Naive B cell (primary cell): Measurements from ENCODE around the gene MRPS7. TPM values are rescaled to one million over a fixed set of nuclear protein-coding genes. Genes with fewer than 3 reads are reported as not detected.

Source experiments
- ATAC-seq, 2 donors: fragments of 150-1000 bp; cut with Tn5 transposase; 2 replicates each; pipeline ENCODE4 v1.10.0; 2021; ENCODE audit warnings: low read depth in 2 of 2, mild to moderate bottlenecking in 2 of 2, moderate library complexity in 2 of 2
- DNase-seq: peaks from one replicate; pipeline ENCODE4 v3.0.0; 2022
- H3K27ac Mint-ChIP-seq, 6 donors: one replicate each; pipeline ENCODE4 v1.8.0; 2020 to 2022; ENCODE audit warnings: mild to moderate bottlenecking in 6 of 6, mixed read lengths in 6 of 6, moderate library complexity in 5 of 6, inconsistent platforms in 2 of 6
- H3K27me3 Mint-ChIP-seq, 3 donors: one replicate each; pipeline ENCODE4 v1.8.0; 2021 to 2022; ENCODE audit warnings: mixed read lengths in 3 of 3, mild to moderate bottlenecking in 1 of 3
- H3K36me3 Mint-ChIP-seq, 2 donors: one replicate each; pipeline ENCODE4 v1.8.0; 2020 to 2022; ENCODE audit warnings: mixed read lengths in 2 of 2, inconsistent platforms in 1 of 2, mild to moderate bottlenecking in 1 of 2
- H3K4me1 Mint-ChIP-seq, 3 donors: one replicate each; pipeline ENCODE4 v1.8.0; 2020 to 2022; ENCODE audit warnings: mixed read lengths in 3 of 3, inconsistent platforms in 1 of 3, mild to moderate bottlenecking in 1 of 3, moderate library complexity in 1 of 3
- H3K4me3 Mint-ChIP-seq, 8 donors: one replicate each; pipeline ENCODE4 v1.8.0; 2020 to 2022; ENCODE audit warnings: mild to moderate bottlenecking in 8 of 8, mixed read lengths in 8 of 8, moderate library complexity in 8 of 8, inconsistent platforms in 2 of 8
- H3K9me3 Mint-ChIP-seq, 7 donors: one replicate each; pipeline ENCODE4 v1.8.0; 2020 to 2022; ENCODE audit warnings: mixed read lengths in 7 of 7, mild to moderate bottlenecking in 5 of 7, inconsistent platforms in 2 of 7, moderate library complexity in 1 of 7
- polyA plus RNA-seq, 6 donors: library from polyadenylated mRNA; unstranded; fragments of 300-500 nt; fragmentation: Illumina TruSeq; gene quantifications; one replicate each; pipeline ENCODE4 v1.2.3, GENCODE V29; 2021; ENCODE audit warnings: low read depth in 6 of 6

The MRPS7 gene
- 100 to 1,000 TPM in 1 of 6 donors, 10 to 100 TPM in 5; 70.1 to 103 (median 94.4) TPM for polyA plus RNA-seq

DNA sequence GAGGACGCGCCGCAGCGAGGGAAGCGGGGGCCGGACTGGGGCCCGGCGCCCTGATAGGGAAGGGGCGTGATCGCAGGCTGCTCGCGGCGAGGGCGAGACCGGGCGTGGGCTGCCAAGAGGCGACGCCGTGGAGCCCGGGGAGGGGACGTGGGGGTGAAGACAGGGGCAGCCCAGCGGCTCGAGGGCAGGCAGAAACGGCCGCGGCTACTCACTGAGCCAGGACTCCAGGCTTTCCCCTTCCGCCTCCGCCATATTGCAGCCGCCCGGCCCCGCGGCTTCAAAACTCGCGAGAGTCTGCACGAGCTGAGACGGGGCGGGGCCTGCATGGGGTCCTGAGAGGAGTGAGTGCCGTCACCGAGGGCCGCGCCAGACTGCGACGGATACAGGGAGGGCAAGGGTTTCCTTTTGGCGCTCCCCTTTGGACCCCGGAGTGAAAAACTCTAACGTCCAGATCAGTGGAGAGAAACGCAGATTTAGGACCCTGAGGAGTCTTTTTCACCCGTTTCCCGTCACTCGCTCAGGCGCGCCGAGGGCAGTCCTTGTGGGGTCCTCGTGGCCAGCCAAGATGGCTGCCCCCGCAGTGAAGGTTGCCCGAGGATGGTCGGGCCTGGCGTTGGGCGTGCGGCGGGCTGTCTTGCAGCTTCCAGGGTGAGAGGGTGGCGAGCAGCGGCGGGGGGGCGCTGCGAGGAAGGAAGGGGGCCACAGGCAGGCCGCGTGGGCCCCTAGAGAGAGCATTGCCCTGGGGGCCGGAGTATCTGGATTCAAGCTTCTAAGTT, at the start of gene MRPS7, which contains the start of gene GGA3:
TSS of gene MRPS7 (plus strand) at position 544 of the 776 bp plus-strand sequence. CDS start at position 566, 22 bp downstream.
TSS of gene GGA3 (minus strand) at position 271 of the 776 bp plus-strand sequence. CDS start at position 252, 19 bp downstream.
- H3K36me3 Mint-ChIP-seq, result peaks cover 0 to 4% of the 10 kb centered on the region in 2 donors

DNA sequence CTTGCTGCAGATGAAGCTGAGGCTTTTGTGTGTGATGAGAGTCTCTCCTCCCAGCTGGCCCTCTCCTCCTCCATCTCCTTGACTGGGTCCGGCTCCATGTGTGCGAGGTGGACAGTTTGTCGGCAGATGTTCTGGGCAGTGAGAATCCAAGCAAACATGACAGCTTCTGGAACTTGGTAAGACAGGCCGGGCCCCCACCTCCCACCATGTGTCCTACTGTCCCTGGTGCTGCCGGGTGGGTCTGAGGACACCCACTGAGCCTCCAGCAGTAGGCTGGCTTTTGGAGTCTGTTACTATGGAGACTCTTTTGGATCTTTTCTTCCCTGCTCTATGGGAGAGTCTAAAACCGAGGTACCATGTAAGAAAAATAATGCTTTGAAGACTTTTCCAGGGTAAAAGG, 43.5 kb upstream of the MRPS7 start:
- Mint-ChIP-seq H3K4me1 (peaks cover 0 to 5% (median 3%) of the 10 kb centered on the region in 3 donors), H3K36me3 (peaks cover 13 to 16% of the 10 kb centered on the region in 2 donors), H3K27ac (peak overlapping the region in 1 of 6 donors; percentile 15), H3K9me3 (no peaks in the 10 kb centered on the region), H3K4me3 (no peak overlapping the region), H3K27me3 (no peaks in the 10 kb centered on the region)
- DNase-seq, result no peak
- no peak for ATAC-seq

More for the DNA sequence above, at the start of gene MRPS7, which contains the start of gene GGA3:
- H3K27me3 Mint-ChIP-seq, result no peaks in the 10 kb centered on the region
- peak within 1 kb of the TSS; percentile 93 to 100 (median 98) for H3K4me3 Mint-ChIP-seq
- H3K4me1 Mint-ChIP-seq, result peaks cover 36 to 65% (median 63%) of the 10 kb centered on the region in 3 donors
- DNase-seq (peak; percentile 96), ATAC-seq (peak; percentile 89 to 94)
- H3K9me3 Mint-ChIP-seq, result no peaks in the 10 kb centered on the region
- peak within 1 kb of the TSS; percentile 100 for H3K27ac Mint-ChIP-seq

DNA sequence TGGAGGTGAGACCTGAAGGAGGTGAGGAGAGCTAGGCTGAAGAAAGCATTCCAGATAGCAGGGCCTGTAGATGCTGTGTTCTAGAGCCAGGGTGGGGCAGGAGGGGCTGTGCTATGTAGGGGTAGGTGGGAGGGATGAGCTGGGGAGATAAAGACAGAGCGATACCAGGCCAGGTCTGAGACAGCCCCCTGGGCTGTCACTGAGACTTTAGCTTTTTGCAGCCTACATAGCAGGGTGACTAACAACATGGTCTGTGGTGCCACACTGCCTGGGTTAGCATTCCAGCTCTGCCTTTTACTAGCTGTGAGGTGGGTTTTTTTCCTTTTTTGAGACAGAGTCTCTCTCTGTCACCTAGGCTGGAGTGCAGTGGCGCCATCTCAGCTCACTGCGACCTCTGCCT, 41.9 kb upstream of the MRPS7 start:
- DNase-seq (no peak), ATAC-seq (no peak)
- no peaks in the 10 kb centered on the region for H3K27me3 Mint-ChIP-seq
- no peak overlapping the region for H3K4me3 Mint-ChIP-seq
- peak overlapping the region in 1 of 6 donors; percentile 89 for H3K27ac Mint-ChIP-seq
- peaks cover 0 to 5% (median 3%) of the 10 kb centered on the region in 3 donors for H3K4me1 Mint-ChIP-seq
- H3K9me3 Mint-ChIP-seq, result no peaks in the 10 kb centered on the region
- H3K36me3 Mint-ChIP-seq, result peaks cover 13 to 16% of the 10 kb centered on the region in 2 donors

DNA sequence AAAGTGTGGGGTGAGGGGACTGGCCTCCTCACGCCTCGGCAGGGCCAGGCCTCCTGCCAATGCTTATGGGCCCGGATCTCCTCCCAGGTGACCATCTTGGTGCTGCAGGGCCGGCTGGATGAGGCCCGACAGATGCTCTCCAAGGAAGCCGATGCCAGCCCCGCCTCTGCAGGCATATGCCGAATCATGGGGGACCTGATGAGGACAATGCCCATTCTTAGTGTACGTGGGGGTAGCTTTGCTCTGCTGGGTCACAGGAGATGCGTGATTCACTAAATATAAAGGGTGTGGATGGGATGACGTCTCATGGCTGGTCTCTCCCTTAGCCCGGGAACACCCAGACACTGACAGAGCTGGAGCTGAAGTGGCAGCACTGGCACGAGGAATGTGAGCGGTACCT, 36.7 kb upstream of the MRPS7 start:
- DNase-seq, result no peak
- Mint-ChIP-seq H3K36me3 (peaks cover 0 to 6% of the 10 kb centered on the region in 2 donors), H3K4me3 (no peak overlapping the region), H3K27ac (peak overlapping the region in 1 of 6 donors; percentile 29), H3K4me1 (no peaks in the 10 kb centered on the region), H3K9me3 (no peaks in the 10 kb centered on the region), H3K27me3 (no peaks in the 10 kb centered on the region)
- ATAC-seq, result no peak

DNA sequence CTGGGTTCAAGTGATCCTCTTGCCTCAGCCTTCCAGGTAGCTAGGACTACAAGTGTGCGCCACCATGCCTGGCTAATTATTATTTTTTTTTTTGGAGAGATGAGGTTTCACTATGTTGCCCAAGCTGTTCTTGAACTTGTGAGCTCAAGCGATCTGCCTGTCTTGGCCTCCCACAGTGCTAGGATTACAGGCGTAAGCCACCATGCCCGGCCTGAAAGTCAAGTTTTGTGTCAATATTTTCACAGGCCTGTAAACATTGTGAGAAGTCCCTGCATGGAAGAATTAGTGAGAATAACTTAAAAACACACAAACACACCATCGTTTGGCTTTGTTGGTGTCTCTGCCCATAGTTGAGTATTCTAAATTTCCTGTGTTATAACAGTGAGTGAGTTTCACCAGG, 34.0 kb upstream of the MRPS7 start:
- H3K4me3 Mint-ChIP-seq, result no peak overlapping the region
- peaks cover 5 to 10% of the 10 kb centered on the region in 2 donors for H3K36me3 Mint-ChIP-seq
- H3K27me3 Mint-ChIP-seq, result no peaks in the 10 kb centered on the region
- H3K27ac Mint-ChIP-seq, result no peak overlapping the region
- no peak for DNase-seq
- H3K9me3 Mint-ChIP-seq, result no peaks in the 10 kb centered on the region
- no peak for ATAC-seq
- no peaks in the 10 kb centered on the region for H3K4me1 Mint-ChIP-seq

DNA sequence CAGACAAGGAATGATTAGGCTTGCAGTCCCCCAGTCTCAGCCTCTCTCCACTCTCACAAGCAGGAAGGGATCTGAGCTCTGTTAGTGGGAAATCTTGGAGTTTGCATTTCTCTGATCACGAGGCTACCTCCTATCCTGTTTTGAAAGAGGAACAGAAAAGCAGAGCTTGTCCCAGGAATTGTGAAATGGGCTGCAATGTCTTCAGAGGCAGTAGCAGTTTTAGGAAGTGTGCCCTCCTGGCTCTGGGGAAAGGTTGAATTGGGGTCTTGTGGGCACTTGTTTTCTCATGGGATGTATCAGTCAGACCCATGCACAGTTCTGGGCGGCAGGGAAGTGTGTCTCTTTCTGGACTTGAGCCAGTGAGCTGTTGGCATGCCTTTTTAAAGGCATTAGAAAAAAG, 33.4 kb upstream of the MRPS7 start:
- DNase-seq, result no peak
- no peak for ATAC-seq
- Mint-ChIP-seq H3K27ac (no peak overlapping the region), H3K27me3 (no peaks in the 10 kb centered on the region), H3K4me1 (no peaks in the 10 kb centered on the region), H3K4me3 (no peak overlapping the region), H3K9me3 (no peaks in the 10 kb centered on the region), H3K36me3 (peaks cover 5 to 14% of the 10 kb centered on the region in 2 donors)

DNA sequence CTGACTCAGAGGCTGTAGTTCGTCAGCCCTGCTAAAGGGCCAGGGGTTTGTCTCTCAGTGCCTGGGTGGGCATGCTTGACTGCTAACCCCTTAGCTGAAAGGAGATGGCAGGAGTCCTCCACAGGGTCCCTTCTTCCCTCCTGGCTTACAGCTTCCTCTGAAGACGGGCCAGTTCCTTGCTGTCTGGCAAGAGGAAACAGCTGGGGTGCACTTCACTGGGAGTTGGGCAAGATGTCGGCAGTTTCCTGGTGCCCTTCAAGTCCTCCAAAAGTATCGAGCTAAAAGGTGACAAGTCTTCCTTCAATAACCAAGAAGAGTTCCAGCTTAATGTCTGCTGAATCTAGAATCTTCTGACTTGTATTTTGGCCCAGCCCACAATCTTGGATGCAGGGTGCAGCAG, 32.8 kb upstream of the MRPS7 start:
- H3K36me3 Mint-ChIP-seq, result peaks cover 5 to 14% of the 10 kb centered on the region in 2 donors
- no peaks in the 10 kb centered on the region for H3K4me1 Mint-ChIP-seq
- H3K4me3 Mint-ChIP-seq, result no peak overlapping the region
- no peak overlapping the region for H3K27ac Mint-ChIP-seq
- ATAC-seq (no peak), DNase-seq (no peak)
- H3K9me3 Mint-ChIP-seq, result no peaks in the 10 kb centered on the region
- H3K27me3 Mint-ChIP-seq, result no peaks in the 10 kb centered on the region

DNA sequence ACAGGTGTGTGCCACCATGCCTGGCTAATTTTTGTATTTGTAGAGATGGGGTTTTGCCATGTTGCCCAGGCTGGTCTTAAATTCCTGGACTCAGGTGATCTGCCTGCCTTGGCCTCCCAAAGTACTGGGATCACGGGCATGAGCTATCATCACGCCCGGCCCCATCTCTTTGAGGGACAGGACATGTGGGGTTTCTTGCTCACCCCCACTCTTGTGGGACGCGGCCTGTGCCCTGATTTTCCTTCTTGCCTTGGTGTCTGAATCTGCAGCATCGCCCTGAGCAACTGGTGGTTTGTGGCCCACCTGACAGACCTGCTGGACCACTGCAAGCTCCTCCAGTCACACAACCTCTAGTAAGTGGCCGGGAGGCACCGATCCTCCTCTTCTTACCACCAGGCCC, 30.6 kb upstream of the MRPS7 start:
- Mint-ChIP-seq H3K4me1 (no peaks in the 10 kb centered on the region), H3K36me3 (peaks cover 5 to 26% of the 10 kb centered on the region in 2 donors), H3K27me3 (no peaks in the 10 kb centered on the region), H3K27ac (peak overlapping the region in 1 of 6 donors; percentile 27), H3K9me3 (no peaks in the 10 kb centered on the region), H3K4me3 (no peak overlapping the region)
- ATAC-seq (no peak), DNase-seq (no peak)

DNA sequence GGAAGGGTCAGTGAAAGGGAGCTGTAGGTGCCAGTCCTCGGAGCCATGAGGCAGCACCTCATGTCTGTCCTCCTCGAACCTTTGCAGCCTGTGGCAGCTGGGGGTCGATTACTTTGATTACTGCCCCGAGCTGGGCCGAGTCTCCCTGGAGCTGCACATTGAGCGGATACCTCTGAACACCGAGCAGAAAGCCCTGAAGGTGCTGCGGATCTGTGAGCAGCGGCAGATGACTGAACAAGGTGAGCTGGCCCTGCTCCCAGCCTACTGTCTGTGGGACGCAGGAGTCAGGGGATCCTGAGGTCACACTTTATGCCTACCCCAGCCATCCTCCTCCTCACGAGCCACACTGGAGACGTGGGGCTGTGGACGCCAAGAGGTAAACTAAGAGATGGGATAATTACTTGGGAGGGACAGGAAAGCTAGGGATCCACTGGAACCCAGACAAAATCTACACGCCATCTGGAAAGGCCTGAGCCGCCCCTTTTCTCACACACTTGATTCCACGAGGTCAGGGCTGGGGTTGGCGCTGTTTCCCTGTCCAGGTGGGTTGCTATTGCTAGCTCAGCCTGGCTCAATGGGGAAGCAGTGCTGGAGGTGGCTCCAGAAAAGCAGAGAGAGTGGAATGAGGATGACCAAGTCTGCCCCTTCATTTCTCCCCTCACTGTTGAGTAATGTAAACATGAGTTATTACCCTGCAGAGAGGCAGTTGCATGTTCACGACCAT, 29.8 kb upstream of the MRPS7 start:
- Mint-ChIP-seq H3K4me1 (no peaks in the 10 kb centered on the region), H3K4me3 (no peak overlapping the region), H3K27me3 (no peaks in the 10 kb centered on the region), H3K36me3 (peaks cover 5 to 26% of the 10 kb centered on the region in 2 donors), H3K9me3 (no peaks in the 10 kb centered on the region), H3K27ac (peak overlapping the region in 1 of 6 donors; percentile 71)
- DNase-seq (no peak), ATAC-seq (no peak)

DNA sequence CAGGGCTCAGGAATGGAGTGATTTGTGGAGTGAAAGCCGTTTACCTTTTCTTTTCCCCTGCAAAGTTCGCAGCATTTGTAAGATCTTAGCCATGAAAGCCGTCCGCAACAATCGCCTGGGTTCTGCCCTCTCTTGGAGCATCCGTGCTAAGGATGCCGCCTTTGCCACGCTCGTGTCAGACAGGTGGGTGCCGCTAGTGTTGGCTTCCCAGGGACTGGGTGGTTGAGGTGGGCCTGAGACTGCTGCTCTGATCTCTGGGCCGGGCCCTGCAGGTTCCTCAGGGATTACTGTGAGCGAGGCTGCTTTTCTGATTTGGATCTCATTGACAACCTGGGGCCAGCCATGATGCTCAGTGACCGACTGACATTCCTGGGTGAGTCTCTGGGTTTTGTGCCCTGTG, 28.9 kb upstream of the MRPS7 start:
- DNase-seq (no peak), ATAC-seq (no peak)
- H3K4me1 Mint-ChIP-seq, result no peaks in the 10 kb centered on the region
- H3K36me3 Mint-ChIP-seq, result peaks cover 5 to 26% of the 10 kb centered on the region in 2 donors
- H3K27me3 Mint-ChIP-seq, result no peaks in the 10 kb centered on the region
- peak overlapping the region in 2 of 6 donors; percentile 10 to 13 for H3K27ac Mint-ChIP-seq
- no peaks in the 10 kb centered on the region for H3K9me3 Mint-ChIP-seq
- H3K4me3 Mint-ChIP-seq, result no peak overlapping the region

DNA sequence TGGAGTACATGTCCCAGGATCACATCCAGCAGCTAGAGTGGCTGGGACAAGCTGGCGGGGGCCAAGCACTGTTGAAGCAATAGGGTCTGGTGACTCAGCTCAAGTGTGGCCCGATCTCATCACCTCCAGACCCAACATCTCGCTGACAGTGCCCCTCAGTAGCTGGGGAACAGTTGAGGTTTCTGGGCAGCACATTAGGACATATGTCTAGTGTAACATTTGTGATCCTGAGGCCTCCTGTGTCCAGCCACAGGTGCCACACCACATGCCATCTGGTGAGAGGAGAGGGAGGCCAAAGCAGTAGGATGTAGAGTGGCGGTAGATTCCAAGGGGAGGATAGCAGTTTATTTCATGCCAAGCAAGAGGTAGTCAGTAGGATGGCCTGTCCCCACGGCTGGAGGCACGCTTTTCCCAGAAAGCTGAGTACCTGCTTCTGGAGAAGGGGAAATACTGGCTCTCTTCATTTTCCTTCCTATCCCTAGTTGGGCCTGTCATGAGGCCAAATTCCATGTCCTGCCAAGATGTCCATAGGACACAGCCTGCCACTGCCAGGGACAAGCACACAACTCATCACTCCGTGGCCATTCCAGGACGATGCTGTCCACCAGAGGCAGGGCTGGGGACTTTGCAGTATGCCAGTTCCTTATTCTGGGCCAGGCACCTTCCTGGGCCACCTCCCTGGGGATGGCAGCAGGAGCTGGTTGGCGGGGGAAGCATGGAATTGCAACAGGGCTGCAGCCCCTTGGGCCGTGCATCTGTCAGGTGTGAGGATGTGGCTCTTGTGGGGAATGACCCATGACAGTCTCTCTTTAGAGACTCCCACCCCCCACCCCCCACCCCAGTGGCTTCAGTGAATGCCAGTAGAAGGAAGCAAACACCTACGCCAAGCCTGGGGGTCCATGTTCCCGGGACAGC, 24.3 kb upstream of the MRPS7 start:
- Mint-ChIP-seq H3K9me3 (no peaks in the 10 kb centered on the region), H3K27me3 (no peaks in the 10 kb centered on the region), H3K4me1 (peaks cover 7 to 16% (median 9%) of the 10 kb centered on the region in 3 donors), H3K27ac (peak overlapping the region in 2 of 6 donors; percentile 31 to 57), H3K4me3 (no peak overlapping the region), H3K36me3 (peaks cover 6 to 26% of the 10 kb centered on the region in 2 donors)
- DNase-seq (no peak), ATAC-seq (no peak)

DNA sequence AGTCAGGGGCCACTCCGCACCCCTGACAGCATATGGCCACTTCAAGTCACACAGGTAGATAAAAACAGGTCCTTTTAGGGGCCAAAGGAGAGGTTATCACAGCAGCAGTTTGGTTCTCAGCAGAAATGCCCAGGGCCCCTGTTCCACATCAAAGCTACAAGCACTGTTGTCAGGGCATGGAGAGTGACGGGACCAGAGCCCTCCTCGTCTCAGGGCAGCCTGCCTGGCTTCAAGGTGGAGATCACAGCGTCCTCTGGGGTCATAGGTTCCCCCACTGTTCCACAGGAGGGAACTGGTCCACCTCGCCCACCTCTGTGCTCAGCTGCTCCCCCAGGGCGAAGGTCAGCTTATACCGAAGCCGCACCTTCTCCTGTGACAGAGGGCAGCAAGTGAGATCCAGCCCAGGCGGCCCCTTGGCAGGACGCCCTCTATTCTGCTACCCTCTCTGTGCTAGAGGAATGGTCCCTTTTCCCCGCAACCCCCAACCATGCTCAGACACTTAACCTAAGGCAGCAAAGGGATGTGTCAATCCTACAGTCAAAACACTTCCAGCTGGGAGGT, 23.6 kb upstream of the MRPS7 start:
- H3K4me3 Mint-ChIP-seq, result no peak overlapping the region
- H3K27me3 Mint-ChIP-seq, result no peaks in the 10 kb centered on the region
- peaks cover 9 to 19% (median 12%) of the 10 kb centered on the region in 3 donors for H3K4me1 Mint-ChIP-seq
- H3K9me3 Mint-ChIP-seq, result no peaks in the 10 kb centered on the region
- no peak for ATAC-seq
- H3K27ac Mint-ChIP-seq, result peak overlapping the region in 2 of 6 donors; percentile 57 to 77
- peaks cover 4 to 19% of the 10 kb centered on the region in 2 donors for H3K36me3 Mint-ChIP-seq
- no peak for DNase-seq
